ENCODE measurements around the gene PTPN6.

Gene PTPN6

GRCh38 chr12:6923003-6923732, 28.0 kb upstream of the PTPN6 start:
- DNase-seq (ENCODE audit: low spot score): no peak

GRCh38 chr12:6923851-6924250, 27.3 kb upstream of the PTPN6 start:
- DNase-seq (ENCODE audit: low spot score): no peak

GRCh38 chr12:6925239-6925539, 26.0 kb upstream of the PTPN6 start:
- DNase-seq (ENCODE audit: low spot score): no peak

DNA sequence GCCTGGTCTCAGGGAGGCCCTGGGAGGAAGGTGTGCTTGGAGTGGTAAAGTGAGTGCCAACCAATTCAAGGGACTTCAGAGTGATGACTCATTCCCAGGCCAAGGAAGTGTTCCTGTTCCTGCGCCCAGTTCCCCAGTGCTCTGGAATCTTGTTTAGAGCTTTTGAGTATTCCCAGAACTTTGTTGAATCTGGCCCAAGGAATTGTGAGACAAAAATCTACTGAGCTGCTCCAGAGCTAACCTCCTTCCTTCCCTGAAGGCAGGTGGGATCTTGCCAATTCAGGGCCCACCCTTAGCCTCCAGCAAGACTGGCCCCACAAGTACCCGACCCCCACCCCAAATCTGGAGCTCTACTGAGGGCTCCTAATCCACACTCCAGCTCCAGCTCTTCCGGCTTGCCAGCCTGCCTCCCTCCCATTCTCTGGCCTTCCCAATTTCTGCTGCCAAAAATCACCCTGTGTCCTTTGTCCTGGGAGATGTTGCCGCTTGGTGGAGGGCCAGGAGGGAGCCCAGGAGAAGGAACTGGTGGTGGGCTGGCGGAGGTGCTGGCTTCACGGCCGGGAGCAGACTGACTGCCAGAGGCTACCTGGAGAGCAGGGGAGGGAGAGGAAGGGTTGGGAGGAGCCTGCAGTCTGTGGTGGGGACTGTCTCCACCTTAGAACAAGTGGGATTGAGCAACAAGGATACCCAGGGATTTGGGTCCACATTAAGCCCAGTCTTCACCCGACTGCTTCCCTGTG, 25.4 kb upstream of the PTPN6 start:
- peak; percentile 90 for DNase-seq (ENCODE audit: low spot score)

DNA sequence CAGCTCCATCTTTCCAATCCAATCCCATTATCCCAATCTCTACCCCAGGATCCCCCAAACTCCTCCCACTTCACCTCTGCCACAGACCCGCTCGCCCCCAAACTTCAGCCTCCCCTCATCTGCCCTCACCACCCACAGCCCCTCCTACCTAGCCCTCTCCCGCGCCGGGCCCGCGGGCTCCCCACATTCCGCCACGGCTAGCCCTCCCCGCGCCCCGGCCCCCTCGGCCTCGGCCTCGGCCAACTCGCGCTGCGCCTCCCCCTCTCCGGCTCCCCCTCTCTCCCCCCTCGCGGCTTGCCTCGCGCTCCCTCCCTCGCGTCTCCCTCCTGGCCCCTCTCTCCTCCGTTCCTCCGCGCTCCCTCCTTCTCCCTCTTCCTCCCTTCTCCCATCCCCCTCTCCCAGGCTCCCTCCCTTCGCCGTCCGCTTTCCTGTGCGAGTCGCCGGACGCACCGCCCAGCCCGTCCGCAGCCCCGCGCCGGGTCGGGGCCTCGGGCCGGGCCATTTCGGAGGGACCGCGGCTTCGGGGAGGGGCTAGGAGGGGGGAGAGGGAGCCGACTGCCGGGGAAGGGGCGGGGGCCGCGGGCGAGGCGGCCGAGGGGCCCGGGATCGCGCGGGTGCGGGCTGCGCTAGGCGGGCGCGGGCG, 23.7 kb upstream of the PTPN6 start, which contains the start of gene ATN1:
ATN1 (plus strand) TSS at position 581 of the 643 bp plus-strand sequence. CDS start 6,043 bp downstream, outside the sequence.
- peak; percentile 49 for DNase-seq (ENCODE audit: low spot score)

DNA sequence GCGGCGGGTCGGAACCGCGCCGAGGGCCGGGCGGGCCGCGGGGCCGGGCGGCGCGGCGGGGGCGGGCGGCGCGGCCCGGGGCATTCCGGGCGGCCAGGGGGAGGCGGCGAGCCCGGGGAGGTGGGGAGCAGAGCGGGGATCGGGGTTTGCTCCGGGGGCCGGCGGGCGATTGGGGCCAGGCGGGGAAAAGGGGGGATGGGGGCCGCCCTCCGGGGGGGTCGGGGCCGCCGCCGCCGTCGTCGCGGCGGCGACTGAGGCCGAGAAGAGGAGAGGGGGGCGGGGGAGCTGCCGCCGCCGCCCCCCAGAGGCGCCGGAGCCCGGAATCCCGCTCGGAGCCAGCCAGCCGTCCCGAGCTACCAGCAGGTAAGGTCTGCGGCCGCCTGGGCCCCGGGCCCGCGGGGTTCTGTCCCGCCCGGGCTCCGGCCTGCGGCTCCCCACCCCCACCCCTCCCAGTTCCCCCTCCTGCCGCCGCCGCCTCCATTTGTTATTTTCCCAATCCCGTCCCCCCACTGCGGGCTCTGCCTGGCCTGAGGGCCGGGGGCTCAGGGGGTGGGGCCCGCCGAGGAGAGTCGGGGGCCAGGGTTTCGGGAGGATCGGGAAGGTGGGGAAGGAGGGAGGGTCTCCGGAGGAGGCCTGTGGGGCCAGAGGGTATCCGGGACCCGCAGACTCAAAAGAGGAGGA, 23.0 kb upstream of the PTPN6 start:
- no peak for DNase-seq (ENCODE audit: low spot score)

- DNase-seq (ENCODE audit: low spot score): peak; percentile 24
These were observed 22.3 kb upstream of the PTPN6 start for GRCh38 chr12:6928703-6929407.

GRCh38 chr12:6929466-6930452, 21.4 kb upstream of the PTPN6 start:
- DNase-seq (ENCODE audit: low spot score): no peak

GRCh38 chr12:6932766-6933165, 18.4 kb upstream of the PTPN6 start:
- DNase-seq (ENCODE audit: low spot score): no peak

- DNase-seq (ENCODE audit: low spot score): no peak
These were observed 17.0 kb upstream of the PTPN6 start for GRCh38 chr12:6934110-6934509.

- no peak for DNase-seq (ENCODE audit: low spot score)
These were observed 15.6 kb upstream of the PTPN6 start for GRCh38 chr12:6935371-6936193.

DNA sequence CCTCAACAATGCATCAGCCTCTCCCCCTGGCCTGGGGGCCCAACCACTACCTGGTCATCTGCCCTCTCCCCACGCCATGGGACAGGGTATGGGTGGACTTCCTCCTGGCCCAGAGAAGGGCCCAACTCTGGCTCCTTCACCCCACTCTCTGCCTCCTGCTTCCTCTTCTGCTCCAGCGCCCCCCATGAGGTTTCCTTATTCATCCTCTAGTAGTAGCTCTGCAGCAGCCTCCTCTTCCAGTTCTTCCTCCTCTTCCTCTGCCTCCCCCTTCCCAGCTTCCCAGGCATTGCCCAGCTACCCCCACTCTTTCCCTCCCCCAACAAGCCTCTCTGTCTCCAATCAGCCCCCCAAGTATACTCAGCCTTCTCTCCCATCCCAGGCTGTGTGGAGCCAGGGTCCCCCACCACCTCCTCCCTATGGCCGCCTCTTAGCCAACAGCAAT, 14.9 kb upstream of the PTPN6 start:
- DNase-seq (ENCODE audit: low spot score): no peak

DNA sequence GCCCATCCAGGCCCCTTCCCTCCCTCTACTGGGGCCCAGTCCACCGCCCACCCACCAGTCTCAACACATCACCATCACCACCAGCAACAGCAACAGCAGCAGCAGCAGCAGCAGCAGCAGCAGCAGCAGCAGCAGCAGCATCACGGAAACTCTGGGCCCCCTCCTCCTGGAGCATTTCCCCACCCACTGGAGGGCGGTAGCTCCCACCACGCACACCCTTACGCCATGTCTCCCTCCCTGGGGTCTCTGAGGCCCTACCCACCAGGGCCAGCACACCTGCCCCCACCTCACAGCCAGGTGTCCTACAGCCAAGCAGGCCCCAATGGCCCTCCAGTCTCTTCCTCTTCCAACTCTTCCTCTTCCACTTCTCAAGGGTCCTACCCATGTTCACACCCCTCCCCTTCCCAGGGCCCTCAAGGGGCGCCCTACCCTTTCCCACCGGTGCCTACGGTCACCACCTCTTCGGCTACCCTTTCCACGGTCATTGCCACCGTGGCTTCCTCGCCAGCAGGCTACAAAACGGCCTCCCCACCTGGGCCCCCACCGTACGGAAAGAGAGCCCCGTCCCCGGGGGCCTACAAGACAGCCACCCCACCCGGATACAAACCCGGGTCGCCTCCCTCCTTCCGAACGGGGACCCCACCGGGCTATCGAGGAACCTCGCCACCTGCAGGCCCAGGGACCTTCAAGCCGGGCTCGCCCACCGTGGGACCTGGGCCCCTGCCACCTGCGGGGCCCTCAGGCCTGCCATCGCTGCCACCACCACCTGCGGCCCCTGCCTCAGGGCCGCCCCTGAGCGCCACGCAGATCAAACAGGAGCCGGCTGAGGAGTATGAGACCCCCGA, 14.3 kb upstream of the PTPN6 start:
- no peak for DNase-seq (ENCODE audit: low spot score)

DNA sequence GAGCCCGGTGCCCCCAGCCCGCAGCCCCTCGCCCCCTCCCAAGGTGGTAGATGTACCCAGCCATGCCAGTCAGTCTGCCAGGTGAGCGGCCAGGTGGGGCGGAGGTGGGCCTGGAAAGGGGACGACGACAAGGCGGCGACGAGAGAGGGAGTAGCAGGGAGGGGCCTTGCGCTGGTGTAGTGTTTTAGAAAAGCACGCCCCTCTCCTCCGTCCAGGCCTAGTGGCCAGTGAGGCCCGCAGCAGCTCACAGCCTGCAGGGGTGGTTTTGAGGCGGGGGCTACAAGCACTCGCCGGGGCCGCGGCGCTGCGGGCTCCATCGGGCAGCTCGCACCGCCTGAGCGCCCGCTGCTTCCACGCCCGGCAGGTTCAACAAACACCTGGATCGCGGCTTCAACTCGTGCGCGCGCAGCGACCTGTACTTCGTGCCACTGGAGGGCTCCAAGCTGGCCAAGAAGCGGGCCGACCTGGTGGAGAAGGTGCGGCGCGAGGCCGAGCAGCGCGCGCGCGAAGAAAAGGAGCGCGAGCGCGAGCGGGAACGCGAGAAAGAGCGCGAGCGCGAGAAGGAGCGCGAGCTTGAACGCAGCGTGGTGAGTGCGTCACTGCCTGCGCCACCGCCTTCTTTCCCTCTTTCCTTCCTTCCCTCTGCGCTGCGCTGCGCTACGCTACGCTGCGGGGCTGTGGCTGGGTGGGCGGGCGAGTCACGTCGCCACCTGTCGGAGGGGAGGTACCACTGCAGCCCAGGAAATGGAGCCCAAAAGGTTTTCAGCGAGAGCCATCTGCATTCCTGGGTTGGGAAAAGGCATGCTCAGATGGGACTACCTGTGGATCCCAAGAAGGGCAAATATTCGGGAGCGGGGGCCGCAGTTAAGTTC, 13.4 kb upstream of the PTPN6 start:
- DNase-seq (ENCODE audit: low spot score): peak; percentile 94

DNA sequence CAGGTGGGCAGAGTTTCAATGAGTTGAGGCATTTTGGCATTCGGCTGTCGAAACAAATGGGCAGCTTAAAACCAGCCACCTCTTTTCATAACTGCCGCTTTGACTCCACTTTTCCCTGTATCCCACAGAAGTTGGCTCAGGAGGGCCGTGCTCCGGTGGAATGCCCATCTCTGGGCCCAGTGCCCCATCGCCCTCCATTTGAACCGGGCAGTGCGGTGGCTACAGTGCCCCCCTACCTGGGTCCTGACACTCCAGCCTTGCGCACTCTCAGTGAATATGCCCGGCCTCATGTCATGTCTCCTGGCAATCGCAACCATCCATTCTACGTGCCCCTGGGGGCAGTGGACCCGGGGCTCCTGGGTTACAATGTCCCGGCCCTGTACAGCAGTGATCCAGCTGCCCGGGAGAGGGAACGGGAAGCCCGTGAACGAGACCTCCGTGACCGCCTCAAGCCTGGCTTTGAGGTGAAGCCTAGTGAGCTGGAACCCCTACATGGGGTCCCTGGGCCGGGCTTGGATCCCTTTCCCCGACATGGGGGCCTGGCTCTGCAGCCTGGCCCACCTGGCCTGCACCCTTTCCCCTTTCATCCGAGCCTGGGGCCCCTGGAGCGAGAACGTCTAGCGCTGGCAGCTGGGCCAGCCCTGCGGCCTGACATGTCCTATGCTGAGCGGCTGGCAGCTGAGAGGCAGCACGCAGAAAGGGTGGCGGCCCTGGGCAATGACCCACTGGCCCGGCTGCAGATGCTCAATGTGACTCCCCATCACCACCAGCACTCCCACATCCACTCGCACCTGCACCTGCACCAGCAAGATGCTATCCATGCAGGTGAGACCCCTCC, 12.6 kb upstream of the PTPN6 start:
- no peak for DNase-seq (ENCODE audit: low spot score)

DNA sequence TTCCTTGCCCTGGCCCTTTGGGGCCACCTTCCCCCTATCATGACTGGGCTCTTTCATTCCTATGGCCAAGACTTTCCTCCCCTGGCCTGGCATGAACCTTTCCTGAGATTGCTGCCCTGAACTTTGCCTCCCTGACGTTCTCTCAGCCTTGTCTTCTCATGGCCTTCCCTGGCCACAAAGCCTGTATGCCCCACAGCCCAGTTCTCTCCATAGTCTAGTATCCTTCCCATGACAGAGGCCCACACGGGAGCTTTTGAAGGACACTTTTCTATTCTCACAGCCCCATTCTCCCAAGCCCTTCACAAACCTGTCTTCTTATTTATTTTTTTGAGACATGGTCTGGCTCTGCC, 12.0 kb upstream of the PTPN6 start:
- no peak for DNase-seq (ENCODE audit: low spot score)

DNA sequence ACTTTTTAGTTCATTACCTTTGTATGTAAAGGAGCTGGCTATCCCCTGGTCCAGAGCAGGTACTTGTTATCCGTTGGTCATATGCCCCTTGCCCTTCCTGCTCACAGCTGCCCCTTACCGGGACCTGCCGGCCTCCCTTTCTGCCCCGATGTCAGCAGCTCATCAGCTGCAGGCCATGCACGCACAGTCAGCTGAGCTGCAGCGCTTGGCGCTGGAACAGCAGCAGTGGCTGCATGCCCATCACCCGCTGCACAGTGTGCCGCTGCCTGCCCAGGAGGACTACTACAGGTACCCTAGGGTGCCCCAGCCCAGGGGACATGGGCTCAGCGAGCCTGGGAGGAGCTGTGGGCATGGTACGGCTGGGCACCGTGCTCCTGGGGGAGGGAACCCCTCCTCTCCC, 9.9 kb upstream of the PTPN6 start:
- DNase-seq (ENCODE audit: low spot score): no peak

All from RKO (cell line).